Activated CD4-positive, CD25-positive, alpha-beta regulatory T cell treated with anti-CD3 and anti-CD28 coated beads, Interleukin-2, amount 50 U/mL, for 72 hours (primary cell): Measurements from ENCODE around the gene LRRFIP1.

Source experiments
- DNase-seq: peaks from one replicate; pipeline ENCODE4 v3.0.0; 2021

The LRRFIP1 gene

GRCh38 chr2:237798236-237799059, 171.1 kb downstream of the LRRFIP1 start, which contains the start of gene RBM44:
TSS of gene RBM44 (plus strand) at chr2:237798779. CDS start at chr2:237813610, 14,831 bp downstream.
- DNase-seq: no peak

- DNase-seq: no peak
These were observed 171.7 kb downstream of the LRRFIP1 start for GRCh38 chr2:237799060-237799428.

GRCh38 chr2:237801466-237801865, 174.1 kb downstream of the LRRFIP1 start:
- no peak for DNase-seq

- DNase-seq: no peak
These were observed 178.9 kb downstream of the LRRFIP1 start for GRCh38 chr2:237806334-237806733.

- no peak for DNase-seq
These were observed 188.2 kb downstream of the LRRFIP1 start for GRCh38 chr2:237815637-237816036.

GRCh38 chr2:237816531-237816930, 189.1 kb downstream of the LRRFIP1 start:
- DNase-seq: no peak

GRCh38 chr2:237818066-237818473, 190.7 kb downstream of the LRRFIP1 start:
- no peak for DNase-seq

GRCh38 chr2:237819231-237819630, 191.8 kb downstream of the LRRFIP1 start:
- DNase-seq: no peak

GRCh38 chr2:237820421-237820820, 193.0 kb downstream of the LRRFIP1 start:
- DNase-seq: no peak

GRCh38 chr2:237823544-237823943, 196.2 kb downstream of the LRRFIP1 start:
- DNase-seq: no peak

GRCh38 chr2:237824085-237824484, 196.7 kb downstream of the LRRFIP1 start:
- DNase-seq: no peak

GRCh38 chr2:237827421-237827987, 200.1 kb downstream of the LRRFIP1 start:
- no peak for DNase-seq
